ENCODE data around the gene NTNG1.

Gene NTNG1

DNA sequence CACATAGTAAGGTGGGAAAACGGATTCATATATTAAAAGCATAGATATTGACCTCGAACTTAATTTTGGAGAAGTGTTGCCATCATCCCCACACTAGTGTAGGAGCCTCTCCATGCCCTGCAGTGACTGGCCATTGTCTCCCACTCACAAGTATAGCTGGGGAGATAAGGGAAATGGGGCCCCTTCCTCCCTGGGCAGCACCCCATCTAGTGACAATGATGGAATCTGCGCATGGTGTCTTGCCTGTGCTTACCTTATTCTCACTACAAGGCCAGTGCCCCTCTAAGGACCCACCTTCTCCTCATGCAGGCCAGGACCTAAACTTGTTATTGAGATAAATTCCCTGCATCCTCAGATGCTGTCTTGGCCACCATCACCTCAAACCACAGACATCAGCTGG is 374.9 kb downstream of the NTNG1 start:
- FAIRE-seq (no peak), DNase-seq (ENCODE audit: insufficient read length, low spot score) (no peak)
- no peak for TF ChIP-seq POLR2A (IDR thresholded peaks at IDR 0.05; ENCODE audit: low read depth, low read length)

GRCh38 chr1:107523061-107523460 is 382.2 kb downstream of the NTNG1 start:
- FAIRE-seq (no peak), DNase-seq (ENCODE audit: insufficient read length, low spot score) (no peak)
- no peak for TF ChIP-seq POLR2A (IDR thresholded peaks at IDR 0.05; ENCODE audit: low read depth, low read length)

GRCh38 chr1:107523736-107524135 is 382.9 kb downstream of the NTNG1 start:
- DNase-seq (ENCODE audit: insufficient read length, low spot score) (no peak), FAIRE-seq (no peak)
- TF ChIP-seq POLR2A (IDR thresholded peaks at IDR 0.05; ENCODE audit: low read depth, low read length), result no peak

DNA sequence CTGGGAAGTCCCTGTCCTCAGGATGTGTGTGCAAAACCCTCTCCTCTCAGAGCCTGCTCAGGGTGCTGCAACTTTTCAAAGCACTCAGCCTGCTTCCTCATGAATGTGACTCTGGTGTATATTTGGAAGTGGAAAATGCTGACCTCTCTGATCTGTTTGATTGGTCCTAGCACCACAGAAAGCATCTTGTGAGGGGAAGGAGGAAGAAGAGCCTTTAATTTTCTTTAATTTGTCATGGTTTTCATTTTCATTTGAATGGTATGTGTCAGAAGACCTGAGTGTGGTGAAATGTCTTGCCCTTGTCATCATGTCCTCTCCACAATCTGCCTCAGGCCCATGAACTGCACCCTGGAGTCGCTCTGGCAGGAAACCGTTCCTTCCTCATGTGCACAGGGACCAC is 383.5 kb downstream of the NTNG1 start:
- DNase-seq (ENCODE audit: insufficient read length, low spot score) (no peak), FAIRE-seq (no peak)
- TF ChIP-seq POLR2A (IDR thresholded peaks at IDR 0.05; ENCODE audit: low read depth, low read length), result no peak

DNA sequence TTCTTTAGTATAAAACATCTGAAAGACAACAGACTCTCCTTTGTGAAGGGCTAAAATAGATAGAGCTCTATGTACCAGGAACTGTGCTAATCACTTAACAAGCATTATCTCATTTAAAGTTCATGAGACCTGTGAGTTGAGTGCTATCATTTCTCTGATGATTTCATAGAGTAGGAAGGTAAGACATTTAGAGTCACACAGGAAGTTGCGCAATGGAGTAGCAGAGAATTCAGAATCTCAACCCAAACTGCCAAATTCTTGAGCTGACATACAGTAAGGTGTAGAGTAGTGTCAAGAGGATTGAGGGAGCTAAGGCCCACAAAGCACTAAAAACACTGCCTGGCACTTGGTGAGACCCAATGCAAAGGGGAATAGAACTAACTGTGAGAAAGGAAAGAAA is 384.3 kb downstream of the NTNG1 start:
- no peak for TF ChIP-seq POLR2A (IDR thresholded peaks at IDR 0.05; ENCODE audit: low read depth, low read length)
- peak; percentile 45 for FAIRE-seq
- DNase-seq (ENCODE audit: insufficient read length, low spot score), result no peak

- TF ChIP-seq POLR2A (IDR thresholded peaks at IDR 0.05; ENCODE audit: low read depth, low read length), result no peak
- DNase-seq (ENCODE audit: insufficient read length, low spot score) (no peak), FAIRE-seq (no peak)
These were observed 385.1 kb downstream of the NTNG1 start for GRCh38 chr1:107525961-107526360.

DNA sequence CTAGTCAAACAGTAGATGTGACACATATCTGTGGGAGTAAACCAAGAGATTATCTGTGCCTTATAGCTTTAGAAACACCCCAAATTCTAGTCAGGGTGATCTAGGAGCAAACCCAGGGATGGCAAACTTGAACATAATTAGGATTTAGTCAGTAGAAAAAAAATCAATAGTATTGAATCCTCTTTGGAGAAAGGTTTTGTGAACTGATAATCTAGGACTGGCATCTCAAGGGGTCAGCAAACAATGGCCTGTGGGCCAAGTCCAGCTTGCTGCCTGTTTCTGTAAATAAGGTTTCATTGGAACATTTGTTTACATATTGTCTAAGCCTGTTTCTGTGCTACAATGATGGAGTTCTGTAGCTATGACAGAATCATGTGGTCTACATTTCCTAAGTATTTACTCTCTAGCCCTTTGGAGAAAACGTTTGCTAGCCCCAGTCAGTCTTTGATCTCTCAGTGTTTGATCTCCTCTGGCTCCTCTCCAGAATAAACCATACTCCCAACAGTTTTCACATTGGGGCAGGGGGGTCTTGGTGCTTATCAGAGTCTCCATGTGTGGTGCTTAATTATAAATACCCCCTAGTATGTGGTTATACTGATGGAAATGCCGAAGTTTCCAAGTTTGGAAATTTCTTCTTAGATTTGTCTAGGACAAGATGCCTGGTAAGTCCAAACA is 385.8 kb downstream of the NTNG1 start:
- no peak for TF ChIP-seq POLR2A (IDR thresholded peaks at IDR 0.05; ENCODE audit: low read depth, low read length)
- DNase-seq (ENCODE audit: insufficient read length, low spot score) (no peak), FAIRE-seq (no peak)

DNA sequence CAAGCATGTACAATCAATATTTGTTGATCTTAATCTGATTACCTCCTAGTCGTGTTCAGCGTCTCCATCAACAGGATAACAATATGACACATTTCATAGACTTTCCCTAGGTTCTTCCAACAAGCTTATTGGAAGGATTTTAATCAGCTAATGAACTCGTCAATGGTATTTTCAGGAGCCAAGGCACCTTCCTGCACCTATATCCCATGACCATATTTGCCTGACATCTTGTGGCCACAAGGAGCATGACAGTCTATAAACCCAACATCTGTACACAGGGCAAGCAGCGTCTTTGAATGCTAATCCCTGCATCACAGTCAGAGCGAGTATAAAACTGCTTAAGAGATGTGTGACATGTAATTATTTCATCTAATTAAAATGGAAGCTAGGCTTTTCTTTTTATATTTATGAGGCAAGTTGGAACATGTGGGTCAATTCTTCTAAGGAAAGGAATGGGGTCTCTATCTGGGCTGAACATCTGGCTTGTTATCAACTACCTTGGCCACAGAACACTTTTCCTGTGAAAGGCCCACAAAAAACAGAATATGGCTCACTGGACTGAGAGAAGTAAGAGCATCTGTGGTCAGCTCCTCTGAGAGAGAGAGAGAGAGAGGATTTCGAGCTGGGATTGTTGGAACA is 388.8 kb downstream of the NTNG1 start:
- FAIRE-seq, result peak; percentile 93

GRCh38 chr1:107530543-107530942 is 389.7 kb downstream of the NTNG1 start:
- TF ChIP-seq POLR2A (IDR thresholded peaks at IDR 0.05; ENCODE audit: low read depth, low read length), result no peak
- DNase-seq (ENCODE audit: insufficient read length, low spot score) (no peak), FAIRE-seq (no peak)

More for the DNA sequence above, 388.8 kb downstream of the NTNG1 start:
- DNase-seq (ENCODE audit: insufficient read length, low spot score), result peak; percentile 32
- no peak for TF ChIP-seq POLR2A (IDR thresholded peaks at IDR 0.05; ENCODE audit: low read depth, low read length)

DNA sequence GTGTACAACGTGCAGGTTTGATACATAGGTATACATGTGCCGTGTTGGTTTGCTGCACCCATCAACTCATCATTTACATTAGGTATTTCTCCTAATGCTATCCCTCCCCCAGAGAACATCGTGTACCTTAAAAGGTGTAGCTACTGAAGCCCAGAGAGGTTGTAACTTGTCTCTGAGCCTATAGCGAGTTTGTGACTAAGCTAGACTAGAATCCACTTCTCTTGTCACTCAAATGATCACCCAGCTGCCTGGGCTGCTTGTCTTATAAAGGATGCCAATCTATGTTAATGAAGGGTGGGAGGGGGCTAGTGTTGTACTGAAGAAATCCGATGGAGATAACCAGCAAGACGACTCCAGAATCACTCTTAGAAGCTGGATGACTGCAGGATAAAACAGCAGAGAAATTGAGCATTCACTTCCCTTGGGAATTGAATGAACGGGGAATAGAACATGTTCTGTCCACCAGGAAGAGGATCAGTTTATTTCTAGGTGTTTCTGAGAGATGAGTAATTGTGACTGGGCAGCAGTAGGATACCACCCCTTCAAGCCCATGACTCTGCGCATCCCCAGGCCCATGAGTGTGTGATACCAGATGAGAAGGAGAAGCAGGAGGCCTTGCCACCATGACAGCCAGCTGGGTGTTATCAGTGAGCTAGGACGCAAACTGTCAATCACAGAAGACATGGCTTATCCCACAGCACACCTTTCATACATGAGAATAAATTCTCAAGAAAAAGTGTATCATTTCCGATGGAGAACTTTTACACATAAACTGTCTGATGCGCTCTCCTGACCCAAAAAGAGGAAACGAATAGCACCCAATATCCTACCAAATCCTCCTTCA is 390.4 kb downstream of the NTNG1 start:
- DNase-seq (ENCODE audit: insufficient read length, low spot score) (no peak), FAIRE-seq (no peak)
- TF ChIP-seq POLR2A (IDR thresholded peaks at IDR 0.05; ENCODE audit: low read depth, low read length), result no peak

DNA sequence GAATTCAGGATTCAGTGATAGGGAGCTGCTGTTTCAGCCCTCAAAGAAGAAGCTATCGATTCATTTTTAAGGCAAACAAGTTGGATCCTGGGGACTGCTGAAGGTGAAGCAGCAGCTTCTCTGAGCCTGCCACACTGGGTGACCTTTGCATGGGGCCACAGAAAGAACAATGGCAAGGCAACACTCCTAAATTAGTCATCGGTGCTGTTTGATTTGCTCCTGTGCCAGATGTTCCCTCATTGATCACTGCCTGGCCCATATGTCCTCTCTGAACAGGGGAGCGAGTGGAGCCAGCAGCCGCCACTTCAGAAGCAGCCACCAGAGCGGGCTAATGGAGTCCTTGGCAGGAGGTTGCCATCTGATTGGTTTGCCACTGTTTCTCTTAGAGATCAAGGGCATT is 391.5 kb downstream of the NTNG1 start:
- FAIRE-seq (no peak), DNase-seq (ENCODE audit: insufficient read length, low spot score) (no peak)
- no peak for TF ChIP-seq POLR2A (IDR thresholded peaks at IDR 0.05; ENCODE audit: low read depth, low read length)

Data from H54 (cell line).